ENCODE data around the gene RAP1GAP.

- TF ChIP-seq CTCF (IDR thresholded peaks at IDR 0.05; ENCODE audit: low read length) (no peak), EZH2 (IDR thresholded peaks at IDR 0.05; ENCODE audit: borderline replicate concordance, low read length) (no peak)
Measured at GRCh38 chr1:21637514-21637913, 31.6 kb downstream of the RAP1GAP start.
